ENCODE results near the gene NSD2. TPM values are rescaled to one million over a fixed set of nuclear protein-coding genes. Genes with fewer than 3 reads are reported as not detected.

NSD2 gene
- total RNA-seq, 1 donor from 2014 or later, result 66.4 TPM

DNA sequence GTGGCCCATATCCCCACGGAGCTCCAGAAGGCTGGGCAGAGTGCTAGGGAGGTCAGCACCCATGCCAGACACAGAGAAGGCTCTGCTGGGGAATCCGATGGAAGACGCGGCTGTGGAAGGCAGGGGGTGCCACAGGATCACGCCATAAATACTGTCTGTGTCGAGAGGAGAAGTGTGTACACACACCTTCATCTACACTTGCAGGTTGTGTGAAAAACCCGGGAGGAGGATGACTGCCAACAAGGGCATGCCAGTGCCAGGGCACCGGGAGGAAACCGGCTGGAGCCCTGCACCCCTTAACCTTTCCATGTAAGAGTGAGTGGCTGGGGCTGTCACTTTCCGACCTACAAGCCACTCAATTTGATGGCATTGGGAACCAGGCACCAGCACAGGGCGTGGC lies 46.4 kb upstream of the NSD2 start:
- Mint-ChIP-seq H3K4me3 (ENCODE audit: unreplicated experiment) (no peak overlapping the region), H3K27me3 (ENCODE audit: unreplicated experiment) (no peaks in the 10 kb centered on the region)
- TF ChIP-seq, protein P1, sequence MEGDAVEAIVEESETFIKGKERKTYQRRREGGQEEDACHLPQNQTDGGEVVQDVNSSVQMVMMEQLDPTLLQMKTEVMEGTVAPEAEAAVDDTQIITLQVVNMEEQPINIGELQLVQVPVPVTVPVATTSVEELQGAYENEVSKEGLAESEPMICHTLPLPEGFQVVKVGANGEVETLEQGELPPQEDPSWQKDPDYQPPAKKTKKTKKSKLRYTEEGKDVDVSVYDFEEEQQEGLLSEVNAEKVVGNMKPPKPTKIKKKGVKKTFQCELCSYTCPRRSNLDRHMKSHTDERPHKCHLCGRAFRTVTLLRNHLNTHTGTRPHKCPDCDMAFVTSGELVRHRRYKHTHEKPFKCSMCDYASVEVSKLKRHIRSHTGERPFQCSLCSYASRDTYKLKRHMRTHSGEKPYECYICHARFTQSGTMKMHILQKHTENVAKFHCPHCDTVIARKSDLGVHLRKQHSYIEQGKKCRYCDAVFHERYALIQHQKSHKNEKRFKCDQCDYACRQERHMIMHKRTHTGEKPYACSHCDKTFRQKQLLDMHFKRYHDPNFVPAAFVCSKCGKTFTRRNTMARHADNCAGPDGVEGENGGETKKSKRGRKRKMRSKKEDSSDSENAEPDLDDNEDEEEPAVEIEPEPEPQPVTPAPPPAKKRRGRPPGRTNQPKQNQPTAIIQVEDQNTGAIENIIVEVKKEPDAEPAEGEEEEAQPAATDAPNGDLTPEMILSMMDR (IDR thresholded peaks at IDR 0.05), result no peak

DNA sequence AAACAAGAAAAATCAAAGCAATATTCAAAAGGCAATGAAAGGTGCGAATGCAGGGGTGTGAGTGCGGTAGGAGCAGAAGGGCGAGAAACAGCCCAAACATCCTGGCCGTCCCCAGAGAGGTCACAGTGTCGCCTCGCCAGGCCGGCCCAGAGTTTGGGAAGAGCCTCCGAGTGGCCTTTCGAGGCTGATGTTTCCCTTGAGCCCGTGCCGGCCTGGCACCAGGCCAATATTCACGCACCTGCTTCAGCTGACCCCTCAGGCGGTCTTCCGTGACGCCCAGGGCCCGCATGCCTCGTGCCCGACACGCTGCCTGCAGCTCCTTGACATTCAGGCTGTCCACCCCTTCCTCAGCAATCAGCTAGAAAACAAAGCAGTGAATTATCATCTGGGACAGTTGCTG lies 45.9 kb upstream of the NSD2 start:
- no peaks in the 10 kb centered on the region for H3K27me3 Mint-ChIP-seq (ENCODE audit: unreplicated experiment)
- no peak overlapping the region for H3K27ac Mint-ChIP-seq (ENCODE audit: unreplicated experiment)

More for the DNA sequence above, 46.4 kb upstream of the NSD2 start:
- DNase-seq (ENCODE audit: extremely low spot score, unreplicated experiment), result no peak
- Mint-ChIP-seq H3K36me3 (ENCODE audit: unreplicated experiment) (peaks cover 29% of the 10 kb centered on the region), H3K27ac (ENCODE audit: unreplicated experiment) (no peak overlapping the region), H3K4me1 (ENCODE audit: unreplicated experiment) (no peaks in the 10 kb centered on the region), H3K9me3 (ENCODE audit: unreplicated experiment) (no peaks in the 10 kb centered on the region)

DNA sequence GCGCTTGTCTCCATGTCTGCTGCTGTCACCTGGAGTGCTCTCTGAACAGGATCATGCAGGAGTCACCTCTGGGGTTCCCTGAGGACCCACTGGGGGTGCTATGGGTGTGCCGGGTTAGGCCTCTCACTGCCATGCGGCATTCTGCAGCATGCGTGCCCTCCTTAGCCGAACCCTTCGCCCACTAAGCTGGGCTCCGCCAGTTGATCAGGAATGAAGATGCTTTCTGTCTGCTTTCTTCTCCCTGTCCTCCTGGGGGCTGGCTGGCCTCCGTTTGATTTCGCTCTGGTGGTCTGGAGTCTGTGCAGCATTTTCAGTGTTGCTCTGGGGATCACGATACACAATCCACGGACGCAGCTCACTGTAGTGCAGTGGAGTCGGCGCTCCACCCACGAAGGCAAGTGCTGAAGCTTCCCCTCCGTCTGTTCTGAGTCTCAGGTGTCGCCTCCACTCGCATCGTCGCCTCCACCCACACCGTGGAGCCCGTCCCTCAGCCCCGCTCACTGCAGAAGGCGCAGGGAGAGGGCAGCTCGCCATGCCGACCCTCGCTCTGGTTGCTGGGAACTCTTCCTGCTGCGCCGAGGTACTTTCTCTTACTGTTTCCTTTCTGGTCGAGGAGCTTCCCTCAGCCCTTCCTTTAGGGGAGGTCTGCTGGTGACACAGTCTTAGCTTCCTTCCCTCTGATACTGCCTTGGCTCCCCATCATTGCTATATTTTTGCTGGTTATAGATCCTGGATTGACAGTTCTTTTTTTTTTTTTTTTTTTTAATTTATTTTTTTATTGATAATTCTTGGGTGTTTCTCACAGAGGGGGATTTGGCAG lies 44.5 kb upstream of the NSD2 start:
- Mint-ChIP-seq H3K4me3 (ENCODE audit: unreplicated experiment) (no peak overlapping the region), H3K27me3 (ENCODE audit: unreplicated experiment) (no peaks in the 10 kb centered on the region), H3K27ac (ENCODE audit: unreplicated experiment) (no peak overlapping the region), H3K4me1 (ENCODE audit: unreplicated experiment) (no peaks in the 10 kb centered on the region), H3K36me3 (ENCODE audit: unreplicated experiment) (peaks cover 27% of the 10 kb centered on the region), H3K9me3 (ENCODE audit: unreplicated experiment) (no peaks in the 10 kb centered on the region)
- DNase-seq (ENCODE audit: extremely low spot score, unreplicated experiment), result no peak
- TF ChIP-seq, protein P1 (IDR thresholded peaks at IDR 0.05), result no peak

More for the DNA sequence above, 45.9 kb upstream of the NSD2 start:
- TF ChIP-seq, protein P1 (IDR thresholded peaks at IDR 0.05), result no peak
- no peak for DNase-seq (ENCODE audit: extremely low spot score, unreplicated experiment)
- Mint-ChIP-seq H3K9me3 (ENCODE audit: unreplicated experiment) (no peaks in the 10 kb centered on the region), H3K4me1 (ENCODE audit: unreplicated experiment) (no peaks in the 10 kb centered on the region), H3K4me3 (ENCODE audit: unreplicated experiment) (no peak overlapping the region), H3K36me3 (ENCODE audit: unreplicated experiment) (peaks cover 23% of the 10 kb centered on the region)

DNA sequence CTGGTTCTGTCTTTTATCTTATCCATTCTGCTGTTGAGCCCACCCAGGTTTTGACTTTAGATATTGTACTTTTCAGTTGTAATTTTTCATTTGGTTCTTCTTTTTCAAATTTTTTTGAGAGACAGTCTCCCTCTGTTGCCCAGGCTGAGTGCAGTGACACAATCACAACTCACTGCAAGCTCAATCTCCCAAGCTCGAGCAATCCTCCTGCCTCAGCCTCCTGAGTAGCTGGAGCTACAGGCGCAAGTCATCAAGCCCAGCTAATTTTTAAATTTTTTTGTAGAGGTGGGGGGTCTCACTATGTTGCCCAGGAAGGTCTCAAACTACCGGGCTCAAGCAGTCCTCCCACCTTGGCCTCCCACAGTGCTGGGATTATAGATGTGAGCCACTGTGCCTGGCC lies 41.0 kb upstream of the NSD2 start:
- no peaks in the 10 kb centered on the region for H3K4me1 Mint-ChIP-seq (ENCODE audit: unreplicated experiment)
- no peaks in the 10 kb centered on the region for H3K27me3 Mint-ChIP-seq (ENCODE audit: unreplicated experiment)
- no peaks in the 10 kb centered on the region for H3K9me3 Mint-ChIP-seq (ENCODE audit: unreplicated experiment)
- no peak for DNase-seq (ENCODE audit: extremely low spot score, unreplicated experiment)
- TF ChIP-seq, protein P1 (IDR thresholded peaks at IDR 0.05), result no peak
- no peak overlapping the region for H3K27ac Mint-ChIP-seq (ENCODE audit: unreplicated experiment)
- H3K4me3 Mint-ChIP-seq (ENCODE audit: unreplicated experiment), result no peak overlapping the region
- peaks cover 16% of the 10 kb centered on the region for H3K36me3 Mint-ChIP-seq (ENCODE audit: unreplicated experiment)

DNA sequence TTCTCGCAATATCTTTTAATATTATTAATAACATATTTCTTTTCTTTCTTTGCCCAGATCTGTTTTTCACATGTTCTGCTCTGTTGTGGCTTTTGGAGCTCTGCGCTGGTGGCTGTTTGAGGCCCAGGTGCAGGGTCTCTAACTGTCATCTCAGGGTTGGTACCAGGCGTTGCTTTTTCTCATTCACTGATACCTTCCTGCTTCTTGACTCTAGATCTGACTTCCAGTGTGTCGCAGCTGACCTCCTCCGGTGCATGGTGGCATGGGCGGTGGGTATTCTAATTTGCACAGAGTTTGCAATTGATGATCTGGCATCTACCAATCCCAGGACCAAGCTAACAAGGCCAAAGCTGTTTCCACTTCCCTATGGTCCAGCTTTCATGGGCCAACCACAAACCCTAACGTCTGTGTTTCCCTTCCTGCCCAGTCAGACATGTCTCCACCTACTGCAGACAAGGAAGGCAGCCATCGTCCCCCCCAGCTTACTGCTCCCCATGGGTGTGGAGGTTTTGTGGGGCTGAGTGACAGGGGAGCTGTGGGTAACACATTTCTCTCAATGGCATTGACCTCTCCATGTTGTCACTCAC lies 40.5 kb upstream of the NSD2 start:
- TF ChIP-seq, protein P1 (IDR thresholded peaks at IDR 0.05), result no peak
- Mint-ChIP-seq H3K36me3 (ENCODE audit: unreplicated experiment) (peaks cover 16% of the 10 kb centered on the region), H3K27me3 (ENCODE audit: unreplicated experiment) (no peaks in the 10 kb centered on the region), H3K9me3 (ENCODE audit: unreplicated experiment) (no peaks in the 10 kb centered on the region), H3K4me3 (ENCODE audit: unreplicated experiment) (no peak overlapping the region), H3K27ac (ENCODE audit: unreplicated experiment) (no peak overlapping the region), H3K4me1 (ENCODE audit: unreplicated experiment) (no peaks in the 10 kb centered on the region)
- DNase-seq (ENCODE audit: extremely low spot score, unreplicated experiment), result no peak
